Measurements from ENCODE around the gene LDB1.
A peak's percentile ranks its signal among the peaks of the same experiment; 100 is the strongest.

LDB1 gene, protein sequence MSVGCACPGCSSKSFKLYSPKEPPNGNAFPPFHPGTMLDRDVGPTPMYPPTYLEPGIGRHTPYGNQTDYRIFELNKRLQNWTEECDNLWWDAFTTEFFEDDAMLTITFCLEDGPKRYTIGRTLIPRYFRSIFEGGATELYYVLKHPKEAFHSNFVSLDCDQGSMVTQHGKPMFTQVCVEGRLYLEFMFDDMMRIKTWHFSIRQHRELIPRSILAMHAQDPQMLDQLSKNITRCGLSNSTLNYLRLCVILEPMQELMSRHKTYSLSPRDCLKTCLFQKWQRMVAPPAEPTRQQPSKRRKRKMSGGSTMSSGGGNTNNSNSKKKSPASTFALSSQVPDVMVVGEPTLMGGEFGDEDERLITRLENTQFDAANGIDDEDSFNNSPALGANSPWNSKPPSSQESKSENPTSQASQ

DNA sequence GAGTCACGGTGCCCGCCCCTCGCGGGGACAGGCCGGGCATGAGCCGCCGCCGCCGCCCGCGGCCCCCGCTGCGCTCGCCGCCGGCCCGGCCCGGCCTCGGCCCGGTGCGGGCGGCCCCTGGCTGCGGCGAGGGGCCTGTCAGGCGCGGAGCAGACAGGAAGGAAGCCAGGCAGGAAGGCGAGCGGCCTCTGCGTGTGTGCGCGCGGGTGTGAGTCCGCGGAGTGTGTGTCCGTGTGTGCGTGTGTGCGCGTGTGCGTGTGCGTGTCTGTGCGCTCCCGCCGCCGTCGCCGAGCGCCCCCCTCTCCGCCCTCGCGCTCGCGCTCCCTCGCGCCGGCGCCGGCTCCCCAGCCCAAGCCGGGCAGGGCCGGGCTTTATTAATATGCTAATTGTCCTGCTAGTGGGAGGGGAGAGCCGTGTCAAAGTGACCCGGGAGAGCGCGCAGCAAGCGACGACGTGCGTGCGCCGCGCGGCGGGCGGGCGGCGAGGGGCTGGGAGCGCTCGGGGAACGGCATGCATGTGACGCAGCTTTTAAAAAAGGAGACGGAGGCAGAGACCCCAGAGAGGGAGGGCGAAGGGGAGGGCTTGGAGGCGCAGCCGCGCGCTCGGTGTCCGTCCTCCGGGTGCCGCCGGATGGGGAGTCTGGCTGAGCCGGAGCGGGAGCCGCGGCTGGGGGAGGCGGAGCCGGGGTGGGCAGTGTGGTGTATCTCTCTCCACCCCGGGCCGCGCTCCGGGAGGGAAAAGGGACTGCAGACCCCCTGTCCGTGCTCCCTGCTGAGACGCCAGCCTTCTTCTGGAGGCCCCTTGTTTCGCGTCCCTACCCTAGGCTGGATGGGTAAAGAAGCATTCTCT, at the start of gene LDB1:
Gene LDB1, minus strand, starts transcription at position 227 of the 849 bp plus-strand sequence. CDS start 258 bp downstream, outside the sequence.
- DNase-seq, result peak; percentile 83

DNA sequence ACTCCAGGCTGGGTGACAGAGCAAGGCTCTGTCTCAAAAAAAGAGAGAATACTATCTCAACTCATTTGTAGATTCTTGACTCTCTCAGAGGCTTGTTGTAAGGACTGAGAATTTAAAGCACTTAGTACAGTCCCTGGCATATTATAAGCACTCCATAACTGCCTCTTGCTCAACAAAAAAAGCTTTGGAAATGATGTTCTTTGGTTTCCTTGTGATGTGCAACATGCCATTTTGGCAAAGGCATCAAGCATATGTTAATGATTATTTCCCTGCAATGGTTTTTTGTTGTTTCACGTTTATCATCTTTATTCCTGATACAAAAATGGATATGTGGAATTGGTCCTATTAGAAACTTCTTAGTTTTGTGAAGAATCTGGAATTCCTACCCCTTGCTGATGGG, 47.7 kb upstream of the LDB1 start:
- DNase-seq, result no peak

DNA sequence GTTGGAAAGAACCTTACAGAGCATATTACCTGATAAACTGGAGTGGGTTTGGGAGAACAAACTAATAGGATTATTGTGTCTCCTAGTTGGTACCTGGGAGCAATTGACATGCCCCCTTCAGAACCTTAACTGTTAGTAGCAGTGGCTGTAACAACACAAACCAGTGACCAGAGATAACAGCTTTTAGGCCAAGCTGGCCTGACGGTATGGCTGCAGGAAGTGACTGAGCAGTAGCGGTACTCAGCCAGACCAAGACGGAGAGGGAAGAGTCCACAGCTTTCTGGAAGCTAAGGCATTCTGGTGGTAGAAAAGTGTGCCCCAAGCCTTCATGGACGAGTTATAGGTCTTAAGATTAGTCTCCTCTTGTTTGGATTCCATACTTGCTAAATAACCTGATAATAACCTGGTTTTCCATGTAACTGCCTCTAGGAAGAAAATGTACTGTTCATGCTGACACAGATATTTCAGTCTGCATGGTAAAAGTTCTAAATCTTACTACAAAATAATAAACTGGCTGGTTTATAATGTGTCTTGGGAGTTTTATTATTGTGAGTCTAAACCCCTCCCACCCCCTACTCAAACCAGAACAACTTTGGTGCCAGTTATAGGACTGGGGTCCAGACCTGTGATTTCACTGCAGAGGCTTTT, 43.3 kb upstream of the LDB1 start:
- no peak for DNase-seq

DNA sequence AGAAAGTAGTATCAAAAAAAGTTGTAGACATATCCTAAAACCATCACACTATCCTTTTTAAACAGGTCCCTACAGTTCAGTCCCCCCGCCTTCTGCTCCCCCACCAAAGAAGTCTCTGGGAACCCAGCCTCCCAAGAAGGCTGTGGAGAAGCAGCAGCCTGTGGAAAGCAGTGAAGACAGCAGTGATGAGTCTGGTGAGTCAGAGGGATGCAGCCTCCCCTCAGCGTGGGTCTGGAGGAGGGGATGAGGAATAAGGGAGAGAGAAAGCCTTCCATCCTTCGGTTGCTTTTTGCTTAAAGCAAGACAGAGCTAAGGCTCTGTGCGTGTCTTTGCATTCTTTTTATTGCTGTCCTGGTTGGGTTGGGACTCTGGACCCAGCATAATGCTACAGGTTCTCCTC, 39.7 kb upstream of the LDB1 start:
- no peak for DNase-seq

DNA sequence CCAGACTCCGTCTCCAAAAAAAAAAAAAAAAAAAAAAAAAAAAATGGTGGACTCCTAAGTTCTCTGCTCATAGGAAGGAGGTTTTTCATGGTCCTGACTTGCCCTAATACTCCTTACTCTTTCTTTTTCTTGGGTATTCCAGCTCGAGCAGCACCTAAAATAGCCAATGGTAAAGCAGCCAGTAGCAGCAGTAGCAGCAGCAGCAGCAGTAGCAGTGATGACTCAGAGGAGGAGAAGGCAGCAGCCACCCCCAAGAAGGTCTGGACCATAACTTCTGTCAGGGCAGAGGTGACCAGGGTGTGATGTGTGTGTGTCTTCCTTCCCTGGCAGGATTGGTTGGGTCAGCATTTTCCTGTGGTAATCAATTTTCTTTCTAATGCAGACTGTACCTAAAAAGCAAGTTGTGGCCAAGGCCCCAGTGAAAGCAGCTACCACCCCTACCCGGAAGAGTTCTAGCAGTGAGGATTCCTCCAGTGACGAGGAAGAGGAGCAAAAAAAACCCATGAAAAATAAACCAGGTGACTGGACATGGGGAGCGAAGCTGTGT, 39.0 kb upstream of the LDB1 start:
- DNase-seq, result no peak

DNA sequence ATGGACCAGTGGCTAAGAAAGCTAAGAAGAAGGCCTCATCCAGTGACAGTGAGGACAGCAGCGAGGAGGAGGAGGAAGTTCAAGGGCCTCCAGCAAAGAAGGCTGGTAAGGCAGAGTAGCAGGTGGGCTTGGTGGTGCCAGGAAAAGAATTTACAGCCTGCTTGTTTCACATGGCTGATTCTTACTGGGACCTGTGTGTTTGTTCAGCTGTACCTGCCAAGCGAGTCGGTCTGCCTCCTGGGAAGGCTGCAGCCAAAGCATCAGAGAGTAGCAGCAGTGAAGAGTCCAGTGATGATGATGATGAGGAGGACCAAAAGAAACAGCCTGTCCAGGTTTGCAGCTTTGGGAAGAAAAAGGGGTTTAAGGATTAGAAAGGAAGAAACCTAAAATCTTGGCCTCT, 37.1 kb upstream of the LDB1 start:
- peak; percentile 23 for DNase-seq

DNA sequence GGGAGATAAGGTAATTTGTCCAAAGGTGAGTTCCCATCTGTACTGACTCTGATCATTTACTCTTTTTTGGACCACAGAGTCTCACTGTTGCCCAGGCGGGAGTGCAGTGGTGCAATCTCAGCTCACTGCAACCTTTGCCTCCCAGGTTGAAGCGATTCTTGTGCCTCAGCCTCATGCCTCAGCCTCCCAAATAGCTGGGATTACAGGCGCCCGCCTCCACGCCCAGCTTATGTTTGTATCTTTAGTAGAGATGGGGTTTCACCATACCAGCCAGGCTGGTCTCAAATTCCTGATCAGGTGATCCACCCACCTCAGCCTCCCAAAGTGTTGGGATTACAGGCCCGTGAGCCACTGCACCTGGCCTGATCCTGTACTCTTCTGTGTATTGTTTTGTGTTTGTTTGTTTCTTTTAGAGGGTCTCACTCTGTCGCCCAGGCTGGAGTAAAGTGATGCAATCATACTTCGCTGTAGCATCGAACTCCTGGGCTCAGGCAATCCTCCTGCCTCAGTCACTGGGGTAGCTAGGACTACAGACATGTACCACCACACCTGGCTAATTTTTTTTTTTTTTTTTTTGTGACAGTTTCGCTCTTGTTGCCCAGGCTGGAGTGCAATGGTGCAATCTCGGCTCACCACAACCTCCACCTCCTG, 34.4 kb upstream of the LDB1 start:
- DNase-seq, result no peak

DNA sequence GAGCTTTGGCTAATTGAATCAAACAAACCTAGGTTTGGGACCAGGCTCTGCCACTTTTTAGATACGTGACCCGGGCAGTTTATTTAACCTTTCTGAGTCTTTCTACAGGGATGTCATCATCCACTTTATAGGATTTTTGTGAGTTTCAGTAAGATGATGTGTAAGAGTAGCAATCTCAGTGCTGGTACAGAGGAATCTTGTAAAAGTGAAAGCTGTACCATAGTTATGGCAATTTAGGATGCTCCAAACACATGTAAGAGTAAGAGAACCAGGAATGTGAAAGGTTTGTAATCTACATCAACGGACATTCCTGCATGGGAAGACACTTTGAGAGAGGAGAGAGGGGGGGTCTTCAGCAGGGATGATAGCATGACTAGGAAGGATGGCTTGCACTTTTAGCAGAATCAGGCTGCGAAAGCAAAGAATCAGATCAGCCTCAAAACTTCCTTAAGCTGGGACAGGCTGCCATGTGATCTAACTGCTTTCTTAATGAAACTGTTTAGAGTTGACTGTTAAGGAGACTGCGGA, 33.0 kb upstream of the LDB1 start:
- no peak for DNase-seq

DNA sequence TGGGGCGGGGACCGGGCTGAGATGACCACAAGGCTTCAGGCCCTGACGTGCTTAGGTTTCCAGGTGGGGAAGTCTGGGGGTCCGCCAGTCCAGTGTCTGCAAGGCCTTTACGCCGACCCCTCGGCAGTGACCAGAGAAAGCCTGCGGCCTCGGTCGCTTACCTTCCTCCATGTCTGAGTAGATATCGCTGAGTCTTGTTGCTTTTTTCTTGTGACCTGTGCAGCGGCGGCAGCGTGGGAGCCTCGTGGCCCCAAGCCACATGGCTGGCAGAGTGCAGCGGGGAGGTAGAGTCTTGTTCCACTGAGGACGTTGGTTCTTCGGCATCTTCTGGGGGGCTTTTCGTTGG, 32.4 kb upstream of the LDB1 start:
- DNase-seq, result peak; percentile 52

DNA sequence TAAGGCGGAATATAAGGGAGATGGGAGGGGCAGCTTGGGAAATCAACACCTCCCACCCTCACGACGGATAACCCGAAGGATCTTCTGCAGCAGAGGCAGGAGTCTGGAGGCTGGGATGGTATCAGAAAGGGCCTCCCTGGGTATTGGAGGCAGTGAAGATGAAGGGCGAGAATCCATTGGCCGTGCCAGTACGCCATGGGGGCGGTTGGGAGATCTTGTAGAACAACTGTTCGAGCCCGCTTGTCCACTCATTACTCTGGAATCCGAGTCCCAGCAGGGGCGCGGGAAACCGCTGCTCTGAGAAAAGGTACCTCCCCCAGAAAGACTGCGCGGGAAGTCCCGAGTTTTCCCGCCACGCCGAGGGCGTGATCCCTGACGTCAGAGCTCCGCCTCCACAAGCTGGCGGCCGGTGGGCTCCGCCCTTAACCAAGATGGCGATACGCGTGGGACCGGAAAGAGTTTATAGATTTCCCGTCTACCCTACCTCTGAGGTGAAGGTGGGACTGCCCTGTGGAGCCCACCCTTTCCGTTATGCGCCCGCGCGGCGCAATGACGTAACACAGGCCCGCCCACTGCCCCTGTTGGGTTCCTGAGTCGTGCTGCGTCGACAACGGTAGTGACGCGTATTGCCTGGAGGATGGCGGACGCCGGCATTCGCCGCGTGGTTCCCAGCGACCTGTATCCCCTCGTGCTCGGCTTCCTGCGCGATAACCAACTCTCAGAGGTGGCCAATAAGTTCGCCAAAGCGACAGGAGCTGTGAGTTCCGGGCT, 31.8 kb upstream of the LDB1 start, which contains the start of gene NOLC1:
Gene NOLC1, plus strand, starts transcription at position 616 of the 771 bp plus-strand sequence. Its CDS starts 22 bp downstream, at position 638.
- peak; percentile 98 for DNase-seq

DNA sequence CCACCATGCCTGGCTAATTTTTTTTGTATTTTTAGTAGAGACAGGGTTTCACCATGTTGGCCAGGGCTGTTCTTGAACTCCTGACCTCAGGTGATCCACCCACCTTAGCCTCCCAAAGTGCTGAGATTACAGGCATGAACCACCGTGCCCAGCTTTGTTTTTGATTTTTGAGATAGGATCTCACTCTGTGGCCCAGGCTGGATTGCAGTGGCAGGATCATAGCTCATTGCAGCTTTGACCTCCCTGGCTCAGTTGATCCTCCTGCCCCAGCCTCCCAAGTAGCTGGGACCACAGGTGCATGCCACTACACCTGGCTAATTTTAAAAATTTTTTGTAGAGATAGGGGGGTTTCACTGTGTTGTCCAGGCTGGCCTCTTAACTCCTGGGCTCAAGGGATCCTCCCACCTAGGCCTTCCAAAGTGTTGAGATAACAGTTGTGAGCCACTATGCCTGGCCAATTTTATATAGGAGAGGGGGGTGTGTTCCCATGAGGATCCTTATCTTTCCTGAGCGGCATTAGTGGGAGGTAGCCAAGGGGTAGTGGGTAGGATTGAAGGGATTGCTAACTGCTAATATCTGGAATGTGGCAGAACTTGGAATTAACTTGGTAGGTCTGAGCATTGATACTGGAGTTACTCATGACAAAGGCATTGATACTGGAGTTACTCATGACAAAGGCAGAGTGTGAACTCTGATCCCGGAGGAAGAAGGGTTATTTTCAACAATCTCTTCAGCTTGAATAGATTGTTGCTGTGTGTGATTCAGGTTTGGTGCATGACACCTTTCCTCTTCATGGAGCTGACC, 31.0 kb upstream of the LDB1 start:
- no peak for DNase-seq

DNA sequence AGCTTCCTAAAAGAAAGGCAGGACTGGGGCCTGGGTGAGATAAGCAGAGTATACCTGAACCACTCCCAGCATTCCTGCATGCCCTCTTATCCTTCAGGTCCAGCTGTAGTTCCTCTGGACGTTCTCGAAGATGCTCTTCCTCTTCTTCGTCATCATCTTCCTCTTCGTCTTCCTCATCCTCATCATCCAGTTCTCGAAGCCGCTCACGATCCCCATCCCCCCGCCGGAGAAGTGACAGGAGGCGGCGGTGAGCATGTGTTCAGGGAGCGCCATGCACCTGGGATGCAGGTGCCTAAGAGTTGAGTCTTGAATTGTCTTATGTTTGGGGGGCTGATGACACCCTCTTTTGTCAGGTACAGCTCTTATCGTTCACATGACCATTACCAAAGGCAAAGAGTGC, 28.1 kb upstream of the LDB1 start:
- DNase-seq, result no peak

DNA sequence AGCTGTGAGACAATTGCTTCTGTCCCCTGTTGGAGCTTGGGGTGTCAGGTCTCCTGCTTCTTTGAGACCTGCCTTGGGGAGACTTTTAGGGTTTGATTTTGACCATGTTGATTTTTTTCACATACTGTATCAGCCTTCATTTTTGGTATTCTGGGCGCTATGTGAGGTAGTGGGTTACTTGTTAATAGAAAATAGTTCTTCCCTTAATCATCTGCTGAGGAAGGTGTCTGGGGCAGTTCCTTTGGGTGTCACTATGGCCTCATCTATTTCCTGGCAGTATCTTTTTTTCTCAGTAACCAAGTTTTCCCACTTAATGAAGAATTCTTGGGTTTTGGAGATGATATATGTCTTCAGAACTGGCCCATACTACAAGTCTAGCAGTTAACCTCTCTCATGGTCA, 27.4 kb upstream of the LDB1 start:
- no peak for DNase-seq

DNA sequence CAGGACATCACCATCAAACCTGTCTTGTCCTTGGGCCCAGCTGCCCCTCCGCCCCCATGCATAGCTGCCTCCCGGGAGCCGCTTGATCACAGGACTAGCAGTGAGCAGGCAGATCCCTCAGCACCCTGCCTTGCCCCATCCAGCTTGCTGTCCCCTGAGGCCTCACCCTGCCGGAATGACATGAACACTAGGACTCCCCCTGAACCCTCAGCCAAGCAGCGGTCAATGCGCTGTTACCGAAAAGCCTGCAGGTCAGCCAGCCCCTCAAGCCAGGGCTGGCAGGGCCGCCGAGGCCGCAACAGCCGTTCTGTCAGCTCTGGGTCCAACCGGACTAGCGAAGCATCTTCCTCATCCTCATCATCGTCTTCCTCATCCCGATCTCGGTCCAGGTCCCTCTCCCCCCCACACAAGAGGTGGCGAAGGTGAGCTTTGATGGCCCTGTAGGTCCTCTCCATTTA, 26.8 kb upstream of the LDB1 start:
- no peak for DNase-seq

DNA sequence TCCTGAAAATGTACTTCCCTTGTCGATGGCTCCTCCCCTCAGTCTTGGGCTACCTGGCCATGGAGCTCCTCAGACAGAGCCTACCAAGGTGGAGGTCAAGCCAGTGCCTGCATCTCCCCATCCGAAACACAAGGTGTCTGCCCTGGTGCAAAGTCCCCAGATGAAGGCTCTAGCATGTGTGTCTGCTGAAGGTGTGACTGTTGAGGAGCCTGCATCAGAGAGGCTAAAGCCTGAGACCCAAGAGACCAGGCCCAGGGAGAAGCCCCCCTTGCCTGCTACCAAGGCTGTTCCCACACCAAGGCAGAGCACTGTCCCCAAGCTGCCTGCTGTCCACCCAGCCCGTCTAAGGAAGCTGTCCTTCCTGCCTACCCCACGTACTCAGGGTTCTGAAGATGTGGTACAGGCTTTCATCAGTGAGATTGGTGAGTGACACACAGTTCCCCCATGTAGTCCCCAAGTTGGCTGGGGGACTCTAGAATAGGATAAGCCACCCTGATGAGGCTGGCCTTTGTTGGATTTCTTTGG, 21.5 kb upstream of the LDB1 start:
- DNase-seq, result no peak

DNA sequence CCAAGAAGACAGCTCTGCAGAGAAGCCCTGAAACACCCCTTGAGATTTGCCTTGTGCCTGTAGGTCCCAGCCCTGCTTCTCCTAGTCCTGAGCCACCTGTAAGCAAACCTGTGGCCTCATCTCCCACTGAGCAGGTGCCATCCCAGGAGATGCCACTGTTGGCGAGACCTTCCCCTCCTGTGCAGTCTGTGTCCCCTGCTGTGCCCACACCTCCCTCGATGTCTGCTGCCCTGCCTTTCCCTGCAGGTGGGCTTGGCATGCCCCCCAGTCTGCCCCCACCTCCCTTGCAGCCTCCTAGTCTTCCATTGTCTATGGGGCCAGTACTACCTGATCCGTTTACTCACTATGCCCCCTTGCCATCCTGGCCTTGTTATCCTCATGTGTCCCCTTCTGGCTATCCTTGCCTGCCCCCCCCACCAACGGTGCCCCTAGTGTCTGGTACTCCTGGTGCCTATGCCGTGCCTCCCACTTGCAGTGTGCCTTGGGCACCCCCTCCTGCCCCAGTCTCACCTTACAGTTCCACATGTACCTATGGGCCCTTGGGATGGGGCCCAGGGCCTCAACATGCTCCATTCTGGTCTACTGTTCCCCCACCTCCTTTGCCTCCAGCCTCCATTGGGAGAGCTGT, 20.9 kb upstream of the LDB1 start:
- DNase-seq, result no peak

DNA sequence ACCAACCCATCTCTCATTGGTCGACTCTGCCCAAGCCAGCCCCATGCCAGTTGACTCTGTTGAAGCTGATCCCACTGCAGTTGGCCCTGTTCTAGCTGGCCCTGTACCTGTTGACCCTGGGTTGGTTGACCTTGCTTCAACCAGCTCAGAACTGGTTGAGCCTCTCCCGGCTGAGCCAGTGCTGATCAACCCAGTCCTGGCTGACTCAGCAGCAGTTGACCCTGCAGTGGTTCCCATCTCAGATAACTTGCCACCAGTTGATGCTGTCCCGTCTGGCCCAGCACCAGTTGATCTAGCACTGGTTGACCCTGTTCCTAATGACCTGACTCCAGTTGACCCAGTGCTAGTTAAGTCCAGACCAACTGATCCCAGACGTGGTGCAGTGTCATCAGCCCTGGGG, 20.1 kb upstream of the LDB1 start:
- no peak for DNase-seq

DNA sequence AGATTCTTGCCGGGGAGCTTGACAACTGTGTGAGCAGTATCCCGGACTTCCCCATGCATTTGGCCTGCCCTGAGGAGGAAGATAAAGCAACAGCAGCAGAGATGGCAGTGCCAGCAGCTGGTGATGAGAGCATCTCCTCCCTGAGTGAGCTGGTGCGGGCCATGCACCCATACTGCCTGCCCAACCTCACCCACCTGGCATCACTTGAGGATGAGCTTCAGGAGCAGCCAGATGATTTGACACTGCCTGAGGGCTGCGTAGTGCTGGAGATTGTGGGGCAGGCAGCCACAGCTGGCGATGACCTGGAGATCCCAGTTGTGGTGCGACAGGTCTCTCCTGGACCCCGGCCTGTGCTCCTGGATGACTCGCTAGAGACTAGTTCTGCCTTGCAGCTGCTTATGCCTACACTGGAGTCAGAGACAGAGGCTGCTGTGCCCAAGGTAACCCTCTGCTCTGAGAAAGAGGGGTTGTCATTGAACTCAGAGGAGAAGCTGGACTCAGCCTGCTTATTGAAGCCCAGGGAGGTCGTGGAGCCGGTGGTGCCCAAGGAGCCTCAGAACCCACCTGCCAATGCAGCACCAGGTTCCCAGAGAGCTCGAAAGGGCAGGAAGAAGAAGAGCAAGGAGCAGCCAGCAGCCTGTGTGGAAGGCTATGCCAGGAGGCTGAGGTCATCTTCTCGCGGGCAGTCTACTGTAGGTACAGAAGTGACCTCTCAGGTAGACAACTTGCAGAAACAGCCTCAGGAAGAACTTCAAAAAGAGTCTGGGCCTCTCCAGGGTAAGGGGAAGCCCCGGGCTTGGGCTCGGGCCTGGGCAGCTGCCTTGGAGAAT, 19.3 kb upstream of the LDB1 start:
- no peak for DNase-seq

DNA sequence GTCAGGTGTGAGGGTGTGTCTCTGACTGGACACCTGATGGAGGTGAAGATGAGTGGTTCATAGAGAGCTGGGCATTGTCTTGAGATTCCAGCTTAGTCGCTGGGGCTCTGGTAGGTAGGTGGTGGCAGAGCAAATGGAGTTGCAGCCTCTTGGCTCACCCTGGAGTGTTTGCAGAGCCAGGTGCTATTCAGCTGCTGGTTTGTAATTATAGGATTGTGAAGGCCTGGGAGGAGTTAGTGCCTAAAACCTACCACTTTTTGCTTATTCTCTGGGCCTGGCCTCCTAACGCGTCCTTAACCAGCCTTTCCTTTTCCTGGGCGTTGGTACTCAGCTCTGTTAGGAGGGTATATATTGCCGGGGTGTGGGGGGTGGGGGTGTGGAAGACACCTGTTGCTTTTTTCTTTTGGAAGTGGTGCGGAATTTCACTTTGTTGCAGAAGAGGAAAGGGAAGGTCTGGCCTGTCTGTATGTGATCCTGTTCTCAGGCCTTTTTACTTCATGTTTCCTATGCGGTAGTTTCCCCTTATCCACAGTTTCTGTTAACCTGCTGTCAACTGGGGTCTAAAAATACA, 15.9 kb upstream of the LDB1 start:
- peak; percentile 86 for DNase-seq
